Measurements from ENCODE around the gene CYSRT1. TPM values are rescaled to one million over a fixed set of nuclear protein-coding genes. Genes with fewer than 3 reads are reported as not detected.

The CYSRT1 gene
- total RNA-seq, 1 donor from 2014 or later: 3.9 TPM

GRCh38 chr9:137229903-137230704, 5.1 kb downstream of the CYSRT1 start:
- H3K4me3 ChIP-seq (ENCODE audit: low read depth, low read length): no peak overlapping the region
- DNase-seq (ENCODE audit: low read depth) (no peak), FAIRE-seq (no peak)
- no peak for TF ChIP-seq CTCF (IDR thresholded peaks at IDR 0.05; ENCODE audit: insufficient read depth, low read length, severe bottlenecking)
- peaks cover 2% of the 10 kb centered on the region for H3K27me3 ChIP-seq (ENCODE audit: control insufficient read depth, insufficient read depth, low read length)
- H3K36me3 ChIP-seq (ENCODE audit: control insufficient read depth, insufficient read depth, low read length): no peaks in the 10 kb centered on the region

GRCh38 chr9:137230705-137231371, 5.9 kb downstream of the CYSRT1 start, which contains the start of gene SLC34A3:
SLC34A3 (plus strand) TSS chr9:137230901; CDS start chr9:137231703, 802 bp downstream.
- DNase-seq (ENCODE audit: low read depth): no peak
- TF ChIP-seq CTCF (IDR thresholded peaks at IDR 0.05; ENCODE audit: insufficient read depth, low read length, severe bottlenecking): no peak
- no peak within 1 kb of the TSS for H3K4me3 ChIP-seq (ENCODE audit: low read depth, low read length)
- H3K36me3 ChIP-seq (ENCODE audit: control insufficient read depth, insufficient read depth, low read length): no peaks in the 10 kb centered on the region
- no peak for FAIRE-seq
- H3K27me3 ChIP-seq (ENCODE audit: control insufficient read depth, insufficient read depth, low read length): peaks cover 2% of the 10 kb centered on the region

GRCh38 chr9:137231372-137232039, 6.5 kb downstream of the CYSRT1 start:
- Histone ChIP-seq H3K4me3 (ENCODE audit: low read depth, low read length) (no peak overlapping the region), H3K36me3 (ENCODE audit: control insufficient read depth, insufficient read depth, low read length) (no peaks in the 10 kb centered on the region), H3K27me3 (ENCODE audit: control insufficient read depth, insufficient read depth, low read length) (peaks cover 2% of the 10 kb centered on the region)
- no peak for FAIRE-seq
- no peak for DNase-seq (ENCODE audit: low read depth)
- no peak for TF ChIP-seq CTCF (IDR thresholded peaks at IDR 0.05; ENCODE audit: insufficient read depth, low read length, severe bottlenecking)

GRCh38 chr9:137232101-137232500, 7.1 kb downstream of the CYSRT1 start:
- no peak for FAIRE-seq
- Histone ChIP-seq H3K4me3 (ENCODE audit: low read depth, low read length) (no peak overlapping the region), H3K36me3 (ENCODE audit: control insufficient read depth, insufficient read depth, low read length) (no peaks in the 10 kb centered on the region), H3K27me3 (ENCODE audit: control insufficient read depth, insufficient read depth, low read length) (peaks cover 2% of the 10 kb centered on the region)
- no peak for DNase-seq (ENCODE audit: low read depth)
- TF ChIP-seq CTCF (IDR thresholded peaks at IDR 0.05; ENCODE audit: insufficient read depth, low read length, severe bottlenecking): no peak

GRCh38 chr9:137232510-137232909, 7.5 kb downstream of the CYSRT1 start:
- Histone ChIP-seq H3K4me3 (ENCODE audit: low read depth, low read length) (no peak overlapping the region), H3K27me3 (ENCODE audit: control insufficient read depth, insufficient read depth, low read length) (peaks cover 2% of the 10 kb centered on the region), H3K36me3 (ENCODE audit: control insufficient read depth, insufficient read depth, low read length) (no peaks in the 10 kb centered on the region)
- TF ChIP-seq CTCF (IDR thresholded peaks at IDR 0.05; ENCODE audit: insufficient read depth, low read length, severe bottlenecking): no peak
- DNase-seq (ENCODE audit: low read depth) (no peak), FAIRE-seq (no peak)
